ENCODE measurements around the gene PDGFRB.

The PDGFRB gene

DNA sequence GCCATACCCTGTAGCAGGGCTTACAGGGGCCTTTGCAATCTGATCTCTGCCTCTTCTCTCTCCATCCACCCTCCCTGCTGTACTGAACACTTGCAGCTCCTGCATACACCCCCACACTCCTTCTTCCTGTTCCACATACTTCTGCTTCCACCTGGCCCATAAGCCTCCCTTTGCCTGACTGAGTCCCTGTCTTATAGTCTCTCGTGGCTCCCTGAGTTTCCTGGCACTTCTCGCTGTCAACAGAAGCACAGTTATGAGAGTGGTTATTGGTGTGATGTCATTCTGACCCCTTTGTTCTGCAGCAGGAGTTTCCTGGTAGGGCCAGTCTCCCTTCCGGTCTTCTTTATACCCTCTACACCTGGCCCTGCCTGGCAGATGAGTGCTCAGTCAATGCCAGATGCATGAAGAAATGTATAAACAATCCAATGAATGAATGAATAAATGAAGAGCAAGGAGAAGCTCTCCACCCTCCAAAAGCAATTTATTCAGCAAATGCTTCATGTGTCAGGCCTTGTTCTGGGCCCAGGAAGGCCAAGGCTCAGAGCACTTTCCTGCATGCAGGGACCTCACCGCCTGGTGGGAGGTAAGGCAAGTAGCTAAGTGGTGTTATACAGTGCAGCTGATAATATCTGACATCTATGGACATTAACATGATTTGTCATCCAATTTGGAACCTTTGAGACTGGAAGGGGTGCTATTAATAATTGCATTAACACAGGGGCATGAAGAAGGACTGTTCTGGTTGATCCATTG, 48.8 kb downstream of the PDGFRB start:
- DNase-seq, result no peak
- H3K27ac ChIP-seq, result no peak overlapping the region
- in situ Hi-C loops (cut with HindIII; ENCODE audit: low pct_ligation_motif_present, low sequenced_read_pairs), result no loop called here
- H3K27me3 ChIP-seq (replicated peaks), result no peaks in the 10 kb centered on the region
- TF ChIP-seq, protein P1, sequence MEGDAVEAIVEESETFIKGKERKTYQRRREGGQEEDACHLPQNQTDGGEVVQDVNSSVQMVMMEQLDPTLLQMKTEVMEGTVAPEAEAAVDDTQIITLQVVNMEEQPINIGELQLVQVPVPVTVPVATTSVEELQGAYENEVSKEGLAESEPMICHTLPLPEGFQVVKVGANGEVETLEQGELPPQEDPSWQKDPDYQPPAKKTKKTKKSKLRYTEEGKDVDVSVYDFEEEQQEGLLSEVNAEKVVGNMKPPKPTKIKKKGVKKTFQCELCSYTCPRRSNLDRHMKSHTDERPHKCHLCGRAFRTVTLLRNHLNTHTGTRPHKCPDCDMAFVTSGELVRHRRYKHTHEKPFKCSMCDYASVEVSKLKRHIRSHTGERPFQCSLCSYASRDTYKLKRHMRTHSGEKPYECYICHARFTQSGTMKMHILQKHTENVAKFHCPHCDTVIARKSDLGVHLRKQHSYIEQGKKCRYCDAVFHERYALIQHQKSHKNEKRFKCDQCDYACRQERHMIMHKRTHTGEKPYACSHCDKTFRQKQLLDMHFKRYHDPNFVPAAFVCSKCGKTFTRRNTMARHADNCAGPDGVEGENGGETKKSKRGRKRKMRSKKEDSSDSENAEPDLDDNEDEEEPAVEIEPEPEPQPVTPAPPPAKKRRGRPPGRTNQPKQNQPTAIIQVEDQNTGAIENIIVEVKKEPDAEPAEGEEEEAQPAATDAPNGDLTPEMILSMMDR (IDR thresholded peaks at IDR 0.05; ENCODE audit: low read depth, low read length, missing control alignments), result no peak
- no peak overlapping the region for H3K4me3 ChIP-seq (ENCODE audit: low read depth, low read length)
- no peaks in the 10 kb centered on the region for H3K36me3 ChIP-seq (replicated peaks)

DNA sequence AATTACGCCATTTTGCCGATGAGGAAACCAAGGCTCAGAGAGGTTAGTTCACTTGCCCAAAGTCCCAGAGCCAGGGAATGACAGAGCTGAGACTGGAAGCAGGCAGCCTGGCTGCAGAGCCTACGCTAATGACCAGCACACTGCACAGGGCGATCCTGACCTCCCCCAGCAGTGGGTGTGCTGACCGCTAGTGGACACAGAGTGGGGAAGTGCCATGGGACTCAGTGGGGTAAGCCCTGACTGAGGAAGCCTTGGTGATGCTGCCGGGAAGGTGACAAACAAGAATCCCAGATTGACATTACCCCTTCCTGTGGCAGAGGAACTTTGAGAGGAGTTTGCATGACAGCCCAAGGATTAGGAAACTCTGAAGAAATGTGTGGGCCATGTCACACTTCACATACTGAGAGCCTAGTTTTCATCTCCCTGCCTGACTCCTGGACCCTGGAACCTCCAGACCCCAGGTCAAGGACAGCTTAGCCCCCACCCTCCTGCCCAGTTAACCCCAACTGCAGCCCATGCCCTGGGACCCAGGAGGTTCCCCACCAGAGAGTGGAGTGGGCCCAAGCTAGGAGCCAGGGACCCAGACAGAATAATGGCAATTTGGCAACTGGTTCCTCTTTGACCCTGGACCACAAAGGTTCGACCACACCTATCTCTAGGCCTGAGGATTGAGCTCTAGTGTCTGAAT, 49.6 kb downstream of the PDGFRB start:
- DNase-seq, result no peak
- Histone ChIP-seq H3K36me3 (replicated peaks) (no peaks in the 10 kb centered on the region), H3K27ac (no peak overlapping the region), H3K4me3 (ENCODE audit: low read depth, low read length) (no peak overlapping the region), H3K27me3 (replicated peaks) (no peaks in the 10 kb centered on the region)
- in situ Hi-C loops (cut with HindIII; ENCODE audit: low pct_ligation_motif_present, low sequenced_read_pairs), result no loop called here
- TF ChIP-seq, protein P1 (IDR thresholded peaks at IDR 0.05; ENCODE audit: low read depth, low read length, missing control alignments), result no peak

DNA sequence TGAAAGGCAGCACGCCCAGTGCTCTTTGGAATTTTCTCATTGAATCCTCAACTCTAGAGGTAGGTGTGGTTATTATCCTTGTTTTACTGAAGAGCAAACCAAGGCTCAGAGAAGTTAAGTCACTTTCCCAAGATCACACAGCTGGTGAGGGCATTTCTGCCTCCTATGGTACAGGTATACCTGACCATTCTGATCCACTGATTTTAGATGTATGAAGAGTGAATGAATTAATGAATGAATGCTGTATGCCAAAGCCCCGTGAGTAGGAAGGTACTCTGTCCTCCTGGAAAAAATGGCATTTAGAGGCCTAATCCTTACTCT, 51.1 kb downstream of the PDGFRB start:
- Histone ChIP-seq H3K36me3 (replicated peaks) (no peaks in the 10 kb centered on the region), H3K27ac (no peak overlapping the region), H3K4me3 (ENCODE audit: low read depth, low read length) (no peak overlapping the region), H3K27me3 (replicated peaks) (no peaks in the 10 kb centered on the region)
- DNase-seq, result no peak
- in situ Hi-C loops (cut with HindIII; ENCODE audit: low pct_ligation_motif_present, low sequenced_read_pairs), result no loop called here
- TF ChIP-seq, protein P1 (IDR thresholded peaks at IDR 0.05; ENCODE audit: low read depth, low read length, missing control alignments), result no peak

DNA sequence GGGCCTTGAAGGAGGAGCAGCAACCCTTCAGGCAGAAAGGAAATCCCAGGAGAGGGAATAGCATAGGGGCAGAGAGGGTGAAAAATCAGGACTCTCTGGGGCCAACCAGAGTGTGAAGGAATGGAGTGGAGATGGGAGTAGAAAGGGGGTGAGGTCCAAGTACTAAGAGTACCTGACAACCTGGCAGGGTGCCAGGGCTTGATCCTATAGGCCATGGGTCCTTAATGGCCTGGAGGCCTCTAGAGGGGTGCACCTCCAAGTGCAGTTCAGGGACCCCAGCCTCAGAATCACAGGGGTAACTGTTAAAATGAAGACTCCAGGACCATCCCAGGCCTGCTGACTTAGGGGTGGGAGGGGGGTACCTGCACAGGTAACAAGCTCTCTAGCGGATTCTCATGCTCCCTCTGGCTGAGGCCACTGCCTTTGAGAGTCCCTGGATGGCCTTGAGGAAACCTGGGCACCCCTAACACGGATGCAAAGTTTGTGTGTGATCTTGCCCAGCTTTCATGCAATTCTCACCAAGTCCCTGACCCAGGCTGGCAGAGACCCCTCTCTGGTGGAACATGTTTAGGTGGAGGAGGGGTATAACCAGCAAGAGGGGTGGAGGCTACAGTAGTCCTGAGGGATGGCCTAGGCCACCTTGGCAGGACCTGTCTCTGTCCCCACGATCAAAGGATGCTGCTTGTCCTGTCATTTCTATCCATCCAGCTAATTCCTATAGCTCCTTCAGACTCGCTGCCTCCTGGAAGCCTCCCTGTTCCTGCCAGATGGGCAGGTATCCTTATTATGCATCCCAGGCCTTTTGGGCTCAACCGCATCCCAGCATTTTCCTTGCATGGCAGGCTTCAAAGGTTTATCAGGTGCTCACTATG, 51.7 kb downstream of the PDGFRB start:
- no peak for DNase-seq
- Histone ChIP-seq H3K36me3 (replicated peaks) (no peaks in the 10 kb centered on the region), H3K4me3 (ENCODE audit: low read depth, low read length) (no peak overlapping the region), H3K27me3 (replicated peaks) (no peaks in the 10 kb centered on the region), H3K27ac (no peak overlapping the region)
- in situ Hi-C loops (cut with HindIII; ENCODE audit: low pct_ligation_motif_present, low sequenced_read_pairs), result no loop called here
- TF ChIP-seq, protein P1 (IDR thresholded peaks at IDR 0.05; ENCODE audit: low read depth, low read length, missing control alignments), result no peak

DNA sequence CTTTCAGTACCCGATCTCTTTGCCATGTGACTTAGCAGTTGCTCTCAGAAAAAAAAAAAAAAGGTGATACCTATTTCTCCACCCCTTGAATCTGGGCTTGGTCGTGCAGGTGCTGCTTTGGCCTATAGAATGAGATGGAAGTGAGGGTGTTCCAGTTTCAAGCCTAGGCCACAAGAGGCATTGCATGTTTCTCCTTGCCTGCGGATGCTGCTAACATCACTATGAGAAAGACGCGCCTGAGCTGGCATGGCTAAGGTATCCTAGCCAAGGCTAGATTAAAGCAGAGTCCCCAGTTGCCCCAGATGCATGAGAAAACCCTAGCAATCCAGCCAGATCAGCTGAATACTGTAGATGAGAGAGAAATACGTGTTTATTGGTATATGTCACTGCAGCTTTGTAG, 54.6 kb downstream of the PDGFRB start:
- Histone ChIP-seq H3K4me3 (ENCODE audit: low read depth, low read length) (no peak overlapping the region), H3K27ac (no peak overlapping the region), H3K36me3 (replicated peaks) (no peaks in the 10 kb centered on the region), H3K27me3 (replicated peaks) (no peaks in the 10 kb centered on the region)
- in situ Hi-C loops (cut with HindIII; ENCODE audit: low pct_ligation_motif_present, low sequenced_read_pairs), result no loop called here
- TF ChIP-seq, protein P1 (IDR thresholded peaks at IDR 0.05; ENCODE audit: low read depth, low read length, missing control alignments), result no peak
- no peak for DNase-seq

Data from brain microvascular endothelial cell (primary cell).